Peyer's patch (tissue), 4 donors: Measurements from ENCODE around the gene ABCA7.

Experiments
- POLR2A ChIP-seq, 2 donors: fragments of 450-650 bp; IDR thresholded peaks; one replicate each; pipeline ENCODE4 v1.5.1; 2017; ENCODE audit warnings: antibody characterized with exemption in 2 of 2, mild to moderate bottlenecking in 2 of 2, moderate library complexity in 2 of 2
- TF ChIP-seq, protein P1 (sequence below), 6 experiments: fragments of 450-650 bp in 4 of 6; fragments of 200-600 bp in 2 of 6; sonication (generic) in 1 of 6; IDR thresholded peaks; one replicate each; pipeline ENCODE4 v1.5.1; 2017 to 2019; ENCODE audit warnings: antibody characterized with exemption in 6 of 6, mild to moderate bottlenecking in 3 of 6, moderate library complexity in 1 of 6

DNA sequence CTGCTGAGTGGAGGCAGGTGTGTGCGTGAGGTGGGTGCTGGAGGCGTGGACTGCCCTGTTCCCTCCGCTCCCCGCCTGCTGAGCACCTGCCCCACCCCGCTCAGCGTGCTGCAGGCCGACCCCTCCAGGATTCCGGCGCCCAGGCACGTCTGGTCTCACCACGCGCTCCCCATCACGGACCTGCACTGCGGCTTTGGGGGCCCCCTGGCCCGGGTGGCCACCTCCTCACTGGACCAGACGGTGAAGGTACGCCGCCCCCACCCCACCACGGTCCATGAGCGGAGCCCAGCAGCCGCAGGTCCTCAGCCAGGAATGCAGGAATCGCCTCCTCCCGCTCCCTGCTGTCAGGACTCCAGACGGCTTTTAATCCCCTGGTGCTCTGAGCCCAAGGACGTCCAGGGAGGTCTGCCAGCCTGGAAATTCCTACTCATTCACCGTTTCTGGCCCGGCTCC, 49.8 kb upstream of the ABCA7 start:
- TF ChIP-seq, protein P1, sequence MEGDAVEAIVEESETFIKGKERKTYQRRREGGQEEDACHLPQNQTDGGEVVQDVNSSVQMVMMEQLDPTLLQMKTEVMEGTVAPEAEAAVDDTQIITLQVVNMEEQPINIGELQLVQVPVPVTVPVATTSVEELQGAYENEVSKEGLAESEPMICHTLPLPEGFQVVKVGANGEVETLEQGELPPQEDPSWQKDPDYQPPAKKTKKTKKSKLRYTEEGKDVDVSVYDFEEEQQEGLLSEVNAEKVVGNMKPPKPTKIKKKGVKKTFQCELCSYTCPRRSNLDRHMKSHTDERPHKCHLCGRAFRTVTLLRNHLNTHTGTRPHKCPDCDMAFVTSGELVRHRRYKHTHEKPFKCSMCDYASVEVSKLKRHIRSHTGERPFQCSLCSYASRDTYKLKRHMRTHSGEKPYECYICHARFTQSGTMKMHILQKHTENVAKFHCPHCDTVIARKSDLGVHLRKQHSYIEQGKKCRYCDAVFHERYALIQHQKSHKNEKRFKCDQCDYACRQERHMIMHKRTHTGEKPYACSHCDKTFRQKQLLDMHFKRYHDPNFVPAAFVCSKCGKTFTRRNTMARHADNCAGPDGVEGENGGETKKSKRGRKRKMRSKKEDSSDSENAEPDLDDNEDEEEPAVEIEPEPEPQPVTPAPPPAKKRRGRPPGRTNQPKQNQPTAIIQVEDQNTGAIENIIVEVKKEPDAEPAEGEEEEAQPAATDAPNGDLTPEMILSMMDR (IDR thresholded peaks at IDR 0.05), result no peak
- TF ChIP-seq POLR2A (IDR thresholded peaks at IDR 0.05), result no peak
